ENCODE results near the gene MUCL3.
"Not testable (repeated sequence)": the region's sequence is repeated elsewhere in the genome, so short reads cannot be mapped to it uniquely, and the experiment has no call there.

MUCL3 gene

DNA sequence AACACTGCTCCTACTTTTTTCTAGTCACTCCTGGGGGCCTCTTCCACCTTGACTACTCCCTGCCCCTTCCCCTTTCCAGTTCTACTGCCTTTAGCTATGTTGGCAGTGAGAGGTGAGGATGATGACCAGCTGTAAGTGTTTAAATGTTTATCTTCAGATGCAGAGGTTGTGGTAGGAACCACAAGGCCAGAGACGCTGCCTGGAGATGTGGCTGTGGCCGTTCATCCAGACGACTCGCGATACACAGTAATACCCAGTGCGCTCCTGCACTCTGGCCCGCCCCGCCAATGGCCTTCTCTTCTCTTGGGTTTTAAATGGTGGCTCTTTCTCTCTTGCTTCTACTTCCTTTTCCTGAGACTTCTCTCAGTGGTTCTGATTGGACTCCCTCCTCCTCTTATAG lies 22.1 kb upstream of the MUCL3 start:
- H3K27me3 ChIP-seq (ENCODE audit: control insufficient read depth in 5 of 5, insufficient read depth in 4 of 5, low read length in 5 of 5): no peaks in the 10 kb centered on the region
- H3K36me3 ChIP-seq (ENCODE audit: control insufficient read depth in 5 of 5, insufficient read depth in 5 of 5, low read length in 5 of 5): peaks cover 0 to 71% (median 65%) of the 10 kb centered on the region in 5 donors
- H3K27ac ChIP-seq (ENCODE audit: low read depth, low read length): no peak overlapping the region
- no peaks in the 10 kb centered on the region for H3K9me3 ChIP-seq (ENCODE audit: control insufficient read depth in 5 of 5, low read length in 5 of 5)
- no peak overlapping the region for H3K4me3 ChIP-seq (ENCODE audit: low read depth in 1 of 5, low read length in 5 of 5)
- H3K4me1 ChIP-seq (ENCODE audit: control insufficient read depth in 5 of 5, insufficient read depth in 5 of 5, low read length in 5 of 5): peaks cover 2 to 20% (median 18%) of the 10 kb centered on the region in 5 donors
- H3K9ac ChIP-seq (ENCODE audit: low read length in 5 of 5): no peak overlapping the region

DNA sequence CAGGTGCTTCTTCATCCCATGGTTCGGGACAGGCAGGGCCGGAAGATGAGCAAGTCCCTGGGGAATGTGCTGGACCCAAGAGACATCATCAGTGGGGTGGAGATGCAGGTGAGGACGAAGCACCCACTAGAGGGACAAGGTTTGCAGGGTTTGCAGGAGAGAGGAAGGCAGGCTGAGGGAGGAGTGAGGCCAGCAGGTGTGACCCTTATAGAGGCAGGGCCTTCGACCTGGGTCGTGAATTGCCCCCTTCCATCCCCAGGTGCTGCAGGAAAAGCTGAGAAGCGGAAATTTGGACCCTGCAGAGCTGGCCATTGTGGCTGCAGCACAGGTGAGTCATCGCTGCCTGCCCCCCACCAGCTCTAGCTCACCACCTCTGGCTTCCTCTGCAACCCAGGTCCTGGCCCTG lies 18.3 kb upstream of the MUCL3 start:
- Histone ChIP-seq H3K36me3 (ENCODE audit: control insufficient read depth in 5 of 5, insufficient read depth in 5 of 5, low read length in 5 of 5) (peaks cover 0 to 96% (median 86%) of the 10 kb centered on the region in 5 donors), H3K27ac (ENCODE audit: low read depth, low read length) (no peak overlapping the region), H3K4me3 (ENCODE audit: low read depth in 1 of 5, low read length in 5 of 5) (no peak overlapping the region), H3K9ac (ENCODE audit: low read length in 5 of 5) (no peak overlapping the region), H3K9me3 (ENCODE audit: control insufficient read depth in 5 of 5, low read length in 5 of 5) (no peaks in the 10 kb centered on the region), H3K4me1 (ENCODE audit: control insufficient read depth in 5 of 5, insufficient read depth in 5 of 5, low read length in 5 of 5) (no peaks in the 10 kb centered on the region), H3K27me3 (ENCODE audit: control insufficient read depth in 5 of 5, insufficient read depth in 4 of 5, low read length in 5 of 5) (no peaks in the 10 kb centered on the region)

DNA sequence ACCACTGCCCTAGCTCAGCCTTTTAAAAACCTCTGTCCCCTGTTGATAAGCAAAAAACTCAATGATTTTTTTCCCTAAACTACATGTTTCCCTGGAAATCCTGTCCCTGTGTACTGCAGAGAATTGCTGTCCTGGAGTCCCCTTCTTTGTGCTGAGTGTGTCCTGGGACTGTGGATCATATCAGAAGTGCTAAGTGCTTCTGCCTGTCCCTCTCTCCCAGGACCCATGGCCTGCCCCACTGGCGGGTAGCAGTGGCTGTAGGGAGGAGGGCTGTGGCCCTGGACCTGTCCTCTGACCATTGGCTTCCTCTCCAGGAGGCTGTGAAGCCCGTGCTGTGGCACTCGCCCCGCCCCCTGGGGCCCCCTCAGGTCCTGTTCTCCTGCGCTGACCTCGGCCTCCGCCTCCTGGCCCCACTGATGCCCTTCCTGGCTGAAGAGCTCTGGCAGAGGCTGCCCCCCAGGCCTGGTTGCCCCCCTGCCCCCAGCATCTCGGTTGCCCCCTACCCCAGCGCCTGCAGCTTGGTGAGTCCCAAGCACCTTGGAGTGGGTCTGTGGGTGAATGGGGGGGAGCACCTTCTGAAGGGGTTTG lies 16.6 kb upstream of the MUCL3 start:
- H3K4me3 ChIP-seq (ENCODE audit: low read depth in 1 of 5, low read length in 5 of 5); H3K27ac ChIP-seq (ENCODE audit: low read depth, low read length); H3K27me3 ChIP-seq (ENCODE audit: control insufficient read depth in 5 of 5, insufficient read depth in 4 of 5, low read length in 5 of 5); H3K9ac ChIP-seq (ENCODE audit: low read length in 5 of 5); H3K4me1 ChIP-seq (ENCODE audit: control insufficient read depth in 5 of 5, insufficient read depth in 5 of 5, low read length in 5 of 5): not testable (repeated sequence)
- H3K36me3 ChIP-seq (ENCODE audit: control insufficient read depth in 5 of 5, insufficient read depth in 5 of 5, low read length in 5 of 5): peaks cover 0 to 80% (median 73%) of the 10 kb centered on the region in 5 donors
- peaks cover 4 to 11% (median 8%) of the 10 kb centered on the region in 5 donors for H3K9me3 ChIP-seq (ENCODE audit: control insufficient read depth in 5 of 5, low read length in 5 of 5)

DNA sequence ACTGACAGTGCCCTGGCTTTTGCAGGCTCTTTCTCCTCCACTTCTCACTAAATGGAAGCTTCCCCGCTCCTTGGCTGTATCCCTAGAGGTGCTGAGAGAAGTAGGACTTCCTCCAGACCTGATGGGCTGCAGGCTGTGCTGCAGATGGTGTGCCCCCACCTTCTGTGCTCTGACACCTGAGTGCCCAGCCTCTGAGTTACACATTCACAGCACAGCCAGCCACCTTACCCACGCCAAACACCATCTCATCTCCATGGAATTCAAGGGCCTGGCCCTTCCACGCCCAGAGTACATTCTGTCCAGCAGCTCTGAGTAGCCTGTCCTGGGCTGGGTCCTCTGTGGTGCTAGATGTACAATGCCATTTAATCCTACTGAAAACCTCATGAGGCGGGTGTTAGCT lies 14.1 kb upstream of the MUCL3 start:
- Histone ChIP-seq H3K27ac (ENCODE audit: low read depth, low read length) (no peak overlapping the region), H3K36me3 (ENCODE audit: control insufficient read depth in 5 of 5, insufficient read depth in 5 of 5, low read length in 5 of 5) (peaks cover 0 to 55% (median 48%) of the 10 kb centered on the region in 5 donors)

DNA sequence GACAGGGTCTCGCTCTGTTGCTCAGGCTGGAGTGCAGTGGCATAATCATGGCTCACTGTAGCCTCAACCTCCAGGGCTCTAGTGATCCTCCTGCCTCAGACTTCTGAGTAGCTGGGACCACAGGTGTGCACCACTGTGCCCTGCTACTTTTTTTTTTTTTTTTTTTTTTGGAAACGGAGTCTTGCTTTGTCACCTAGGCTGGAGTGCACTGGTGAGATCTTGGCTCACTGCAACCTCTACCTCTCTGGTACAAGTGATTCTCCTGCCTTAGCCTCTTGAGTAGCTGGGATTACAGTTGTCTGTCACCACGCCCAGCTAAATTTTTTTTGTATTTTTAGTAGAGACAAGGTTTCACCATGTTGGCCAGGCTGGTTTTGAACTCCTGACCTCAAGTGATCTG lies 13.7 kb upstream of the MUCL3 start:
- peaks cover 4 to 11% (median 9%) of the 10 kb centered on the region in 5 donors for H3K9me3 ChIP-seq (ENCODE audit: control insufficient read depth in 5 of 5, low read length in 5 of 5)
- H3K4me1 ChIP-seq (ENCODE audit: control insufficient read depth in 5 of 5, insufficient read depth in 5 of 5, low read length in 5 of 5); H3K27me3 ChIP-seq (ENCODE audit: control insufficient read depth in 5 of 5, insufficient read depth in 4 of 5, low read length in 5 of 5); H3K4me3 ChIP-seq (ENCODE audit: low read depth in 1 of 5, low read length in 5 of 5); H3K9ac ChIP-seq (ENCODE audit: low read length in 5 of 5); H3K27ac ChIP-seq (ENCODE audit: low read depth, low read length): not testable (repeated sequence)
- H3K36me3 ChIP-seq (ENCODE audit: control insufficient read depth in 5 of 5, insufficient read depth in 5 of 5, low read length in 5 of 5): peaks cover 0 to 51% (median 43%) of the 10 kb centered on the region in 5 donors

More for the DNA sequence above, 14.1 kb upstream of the MUCL3 start:
- H3K4me1 ChIP-seq (ENCODE audit: control insufficient read depth in 5 of 5, insufficient read depth in 5 of 5, low read length in 5 of 5): no peaks in the 10 kb centered on the region
- no peaks in the 10 kb centered on the region for H3K27me3 ChIP-seq (ENCODE audit: control insufficient read depth in 5 of 5, insufficient read depth in 4 of 5, low read length in 5 of 5)
- peaks cover 4 to 11% (median 9%) of the 10 kb centered on the region in 5 donors for H3K9me3 ChIP-seq (ENCODE audit: control insufficient read depth in 5 of 5, low read length in 5 of 5)
- peak overlapping the region in 1 of 5 donors; percentile 6 for H3K9ac ChIP-seq (ENCODE audit: low read length in 5 of 5)
- no peak overlapping the region for H3K4me3 ChIP-seq (ENCODE audit: low read depth in 1 of 5, low read length in 5 of 5)

DNA sequence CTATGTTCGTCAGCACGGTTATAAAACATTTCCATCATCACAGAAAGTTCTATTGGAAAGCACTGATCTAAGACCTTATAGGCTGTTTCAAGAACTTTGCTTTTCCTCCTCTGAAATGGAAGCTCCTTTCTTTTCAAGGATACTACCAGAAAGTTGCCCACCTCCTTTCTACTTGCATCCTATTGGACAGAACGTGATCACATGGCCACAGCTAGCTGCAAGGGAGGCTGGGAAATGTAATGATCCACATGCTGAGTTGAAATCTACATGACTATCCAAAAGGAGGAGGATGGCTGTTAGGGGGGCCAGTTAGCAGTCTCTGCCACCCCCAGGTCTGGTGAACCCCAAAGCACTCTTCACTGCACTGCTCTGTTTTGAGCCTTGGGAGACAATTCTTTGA lies 12.1 kb upstream of the MUCL3 start:
- H3K27me3 ChIP-seq (ENCODE audit: control insufficient read depth in 5 of 5, insufficient read depth in 4 of 5, low read length in 5 of 5): no peaks in the 10 kb centered on the region
- H3K4me3 ChIP-seq (ENCODE audit: low read depth in 1 of 5, low read length in 5 of 5): no peak overlapping the region
- H3K9me3 ChIP-seq (ENCODE audit: control insufficient read depth in 5 of 5, low read length in 5 of 5): peaks cover 4 to 11% (median 9%) of the 10 kb centered on the region in 5 donors
- no peak overlapping the region for H3K9ac ChIP-seq (ENCODE audit: low read length in 5 of 5)
- no peaks in the 10 kb centered on the region for H3K4me1 ChIP-seq (ENCODE audit: control insufficient read depth in 5 of 5, insufficient read depth in 5 of 5, low read length in 5 of 5)
- H3K36me3 ChIP-seq (ENCODE audit: control insufficient read depth in 5 of 5, insufficient read depth in 5 of 5, low read length in 5 of 5): peaks cover 0 to 35% (median 27%) of the 10 kb centered on the region in 5 donors
- H3K27ac ChIP-seq (ENCODE audit: low read depth, low read length): no peak overlapping the region

DNA sequence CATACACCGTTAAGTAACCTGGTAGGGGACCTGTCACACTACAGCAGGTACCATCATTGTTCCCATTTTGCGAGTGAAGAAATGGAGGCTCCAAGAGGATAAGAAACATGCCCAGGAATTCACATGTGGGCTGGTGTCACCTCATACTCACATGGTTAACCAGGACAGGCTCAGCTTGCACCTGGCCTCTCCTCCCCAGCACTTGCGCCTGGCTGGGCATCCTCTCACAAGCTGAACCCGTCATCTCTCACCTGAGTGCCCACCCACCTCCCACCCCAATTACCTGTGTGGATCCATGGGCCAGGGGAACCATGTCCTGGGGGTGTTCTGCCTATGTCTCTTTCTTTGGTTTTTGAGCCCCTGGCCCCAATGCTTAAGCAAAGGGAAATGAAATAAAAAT lies 10.3 kb upstream of the MUCL3 start:
- H3K36me3 ChIP-seq (ENCODE audit: control insufficient read depth in 5 of 5, insufficient read depth in 5 of 5, low read length in 5 of 5): peaks cover 0 to 17% (median 14%) of the 10 kb centered on the region in 5 donors
- no peaks in the 10 kb centered on the region for H3K4me1 ChIP-seq (ENCODE audit: control insufficient read depth in 5 of 5, insufficient read depth in 5 of 5, low read length in 5 of 5)
- H3K9me3 ChIP-seq (ENCODE audit: control insufficient read depth in 5 of 5, low read length in 5 of 5): peaks cover 4 to 11% (median 9%) of the 10 kb centered on the region in 5 donors
- H3K27ac ChIP-seq (ENCODE audit: low read depth, low read length): no peak overlapping the region
- no peak overlapping the region for H3K9ac ChIP-seq (ENCODE audit: low read length in 5 of 5)
- H3K4me3 ChIP-seq (ENCODE audit: low read depth in 1 of 5, low read length in 5 of 5): no peak overlapping the region
- no peaks in the 10 kb centered on the region for H3K27me3 ChIP-seq (ENCODE audit: control insufficient read depth in 5 of 5, insufficient read depth in 4 of 5, low read length in 5 of 5)

DNA sequence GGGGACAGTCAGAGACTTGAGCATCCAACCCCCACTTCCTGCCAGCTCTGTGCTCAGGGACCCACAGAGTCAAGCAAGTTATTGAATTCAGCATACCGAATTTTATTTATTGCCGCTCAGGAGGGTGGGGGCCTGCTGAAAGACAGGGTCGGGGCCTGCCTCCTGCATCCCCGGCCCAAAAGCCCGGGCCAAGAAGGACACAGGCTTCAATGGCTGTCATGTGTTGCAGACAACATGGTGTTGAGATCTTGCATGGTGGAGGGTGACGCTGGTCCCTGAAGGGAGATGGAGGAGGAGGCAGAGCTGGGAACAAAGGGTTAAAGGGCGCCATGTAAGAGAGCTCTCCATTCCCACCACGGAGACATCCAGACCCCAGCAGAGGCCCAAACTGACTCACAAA lies 9.5 kb upstream of the MUCL3 start:
- no peaks in the 10 kb centered on the region for H3K4me1 ChIP-seq (ENCODE audit: control insufficient read depth in 5 of 5, insufficient read depth in 5 of 5, low read length in 5 of 5)
- H3K27ac ChIP-seq (ENCODE audit: low read depth, low read length): no peak overlapping the region
- H3K36me3 ChIP-seq (ENCODE audit: control insufficient read depth in 5 of 5, insufficient read depth in 5 of 5, low read length in 5 of 5): peaks cover 0 to 9% (median 6%) of the 10 kb centered on the region in 5 donors
- H3K9me3 ChIP-seq (ENCODE audit: control insufficient read depth in 5 of 5, low read length in 5 of 5): peaks cover 4 to 11% (median 9%) of the 10 kb centered on the region in 5 donors
- no peak overlapping the region for H3K9ac ChIP-seq (ENCODE audit: low read length in 5 of 5)
- no peak overlapping the region for H3K4me3 ChIP-seq (ENCODE audit: low read depth in 1 of 5, low read length in 5 of 5)
- no peaks in the 10 kb centered on the region for H3K27me3 ChIP-seq (ENCODE audit: control insufficient read depth in 5 of 5, insufficient read depth in 4 of 5, low read length in 5 of 5)

DNA sequence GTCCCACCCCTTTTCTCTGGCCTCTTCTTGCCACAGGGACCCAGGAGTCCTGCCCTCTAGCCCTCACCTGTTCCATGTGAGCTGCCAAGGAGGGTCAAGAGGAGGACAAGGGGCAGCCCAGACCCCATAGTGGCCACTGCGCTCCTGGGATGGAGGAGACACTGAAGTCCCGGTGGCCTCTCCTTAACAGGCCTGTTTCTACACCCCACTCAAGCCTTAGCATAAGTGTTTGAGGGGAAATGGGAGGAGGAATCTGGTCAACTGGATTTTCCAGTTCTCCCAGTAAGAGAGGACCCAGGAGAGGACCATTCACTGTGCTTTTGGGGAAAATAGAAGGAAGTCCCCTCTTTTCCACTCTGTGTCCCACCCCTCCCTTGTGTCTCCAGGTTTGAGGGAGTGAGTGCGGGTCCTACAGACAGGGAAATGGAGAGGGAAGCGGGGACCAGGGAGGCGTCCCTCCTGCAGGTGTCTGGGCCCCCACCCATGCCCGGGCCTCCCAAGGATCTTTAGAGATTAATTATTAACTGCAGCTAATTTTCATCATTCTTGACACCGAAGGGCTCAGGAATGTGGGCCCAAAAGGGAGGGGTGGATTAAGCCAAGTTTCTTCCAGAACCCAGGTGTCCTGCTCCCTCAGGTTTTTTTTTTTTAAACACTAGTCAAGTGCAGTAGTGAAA lies 8.7 kb upstream of the MUCL3 start, which contains the start of gene SFTA2:
Gene SFTA2, minus strand, starts transcription at position 202 of the 677 bp plus-strand sequence. Its CDS starts 74 bp downstream, at position 128.
- Histone ChIP-seq H3K36me3 (ENCODE audit: control insufficient read depth in 5 of 5, insufficient read depth in 5 of 5, low read length in 5 of 5) (peaks cover 0 to 1% (median 0%) of the 10 kb centered on the region in 5 donors), H3K4me1 (ENCODE audit: control insufficient read depth in 5 of 5, insufficient read depth in 5 of 5, low read length in 5 of 5) (no peaks in the 10 kb centered on the region), H3K4me3 (ENCODE audit: low read depth in 1 of 5, low read length in 5 of 5) (no peak within 1 kb of the TSS), H3K27ac (ENCODE audit: low read depth, low read length) (no peak within 1 kb of the TSS), H3K9me3 (ENCODE audit: control insufficient read depth in 5 of 5, low read length in 5 of 5) (peaks cover 4 to 11% (median 9%) of the 10 kb centered on the region in 5 donors), H3K9ac (ENCODE audit: low read length in 5 of 5) (no peak within 1 kb of the TSS), H3K27me3 (ENCODE audit: control insufficient read depth in 5 of 5, insufficient read depth in 4 of 5, low read length in 5 of 5) (peaks cover 0 to 4% (median 0%) of the 10 kb centered on the region in 5 donors)

DNA sequence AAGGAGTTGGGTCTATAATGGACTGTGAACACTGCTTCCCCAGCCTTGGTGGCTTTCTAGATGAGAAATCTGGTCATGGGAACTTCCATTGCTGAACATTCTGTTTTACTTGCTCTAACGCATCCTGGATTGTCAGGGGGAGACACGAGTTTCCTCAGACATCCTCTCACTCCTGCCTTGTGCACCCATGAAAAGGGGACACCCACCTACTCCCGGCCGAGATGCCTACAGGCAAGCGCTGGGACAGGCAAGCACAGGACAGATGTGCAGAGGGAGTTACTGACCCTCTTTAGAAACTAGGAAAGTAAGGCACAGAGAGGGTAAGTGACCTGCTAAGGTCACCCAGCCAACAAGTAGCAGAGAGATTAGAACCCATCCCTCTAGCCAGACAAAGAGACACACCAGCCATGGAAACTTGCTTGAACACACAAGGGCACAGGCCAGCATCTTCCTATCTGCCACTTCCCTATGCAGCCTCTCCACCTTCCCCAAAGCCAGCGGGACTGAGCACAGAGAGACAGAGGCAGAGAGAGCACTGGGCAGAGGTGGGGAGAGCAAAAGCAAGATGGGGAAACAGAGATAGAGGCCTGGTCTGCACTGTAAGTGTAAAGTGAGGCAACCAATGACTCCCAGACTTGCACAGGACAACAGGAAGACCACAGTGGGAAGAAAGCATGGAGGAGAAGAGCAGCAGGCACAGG lies 8.0 kb upstream of the MUCL3 start:
- no peak overlapping the region for H3K4me3 ChIP-seq (ENCODE audit: low read depth in 1 of 5, low read length in 5 of 5)
- H3K36me3 ChIP-seq (ENCODE audit: control insufficient read depth in 5 of 5, insufficient read depth in 5 of 5, low read length in 5 of 5): no peaks in the 10 kb centered on the region
- H3K27ac ChIP-seq (ENCODE audit: low read depth, low read length): no peak overlapping the region
- peaks cover 4 to 11% (median 9%) of the 10 kb centered on the region in 5 donors for H3K9me3 ChIP-seq (ENCODE audit: control insufficient read depth in 5 of 5, low read length in 5 of 5)
- H3K27me3 ChIP-seq (ENCODE audit: control insufficient read depth in 5 of 5, insufficient read depth in 4 of 5, low read length in 5 of 5): peaks cover 0 to 8% (median 4%) of the 10 kb centered on the region in 5 donors
- no peak overlapping the region for H3K9ac ChIP-seq (ENCODE audit: low read length in 5 of 5)
- H3K4me1 ChIP-seq (ENCODE audit: control insufficient read depth in 5 of 5, insufficient read depth in 5 of 5, low read length in 5 of 5): no peaks in the 10 kb centered on the region

Measured in subcutaneous abdominal adipose tissue (tissue), 5 donors.